Epithelial cell of proximal tubule (primary cell): Measurements from ENCODE around the gene CYTH1. TPM values are rescaled to one million over a fixed set of nuclear protein-coding genes. Genes with fewer than 3 reads are reported as not detected.

Experiments used
- DNase-seq: peaks from one replicate; pipeline ENCODE4 v3.0.0-alpha.2; 2011; ENCODE audit warnings: low read depth
- H3K4me3 ChIP-seq: 2 replicates; pipeline ENCODE4 v1.5.1; 2011; ENCODE audit warnings: low read depth, mild to moderate bottlenecking, low read length
- total RNA-seq: library from RNA; depleted of rRNA; stranded (reverse); fragments of >200 nt; gene quantifications from 2 replicates; pipeline ENCODE4 v1.2.3, GENCODE V29; 2015
- TF ChIP-seq, protein P1 (sequence below): conservative IDR thresholded peaks from 2 replicates; pipeline ENCODE4 v1.5.1; 2012; ENCODE audit warnings: low read depth, mild to moderate bottlenecking, low read length

Gene CYTH1
- total RNA-seq, 1 donor from 2014 or later: 16.8 TPM

DNA sequence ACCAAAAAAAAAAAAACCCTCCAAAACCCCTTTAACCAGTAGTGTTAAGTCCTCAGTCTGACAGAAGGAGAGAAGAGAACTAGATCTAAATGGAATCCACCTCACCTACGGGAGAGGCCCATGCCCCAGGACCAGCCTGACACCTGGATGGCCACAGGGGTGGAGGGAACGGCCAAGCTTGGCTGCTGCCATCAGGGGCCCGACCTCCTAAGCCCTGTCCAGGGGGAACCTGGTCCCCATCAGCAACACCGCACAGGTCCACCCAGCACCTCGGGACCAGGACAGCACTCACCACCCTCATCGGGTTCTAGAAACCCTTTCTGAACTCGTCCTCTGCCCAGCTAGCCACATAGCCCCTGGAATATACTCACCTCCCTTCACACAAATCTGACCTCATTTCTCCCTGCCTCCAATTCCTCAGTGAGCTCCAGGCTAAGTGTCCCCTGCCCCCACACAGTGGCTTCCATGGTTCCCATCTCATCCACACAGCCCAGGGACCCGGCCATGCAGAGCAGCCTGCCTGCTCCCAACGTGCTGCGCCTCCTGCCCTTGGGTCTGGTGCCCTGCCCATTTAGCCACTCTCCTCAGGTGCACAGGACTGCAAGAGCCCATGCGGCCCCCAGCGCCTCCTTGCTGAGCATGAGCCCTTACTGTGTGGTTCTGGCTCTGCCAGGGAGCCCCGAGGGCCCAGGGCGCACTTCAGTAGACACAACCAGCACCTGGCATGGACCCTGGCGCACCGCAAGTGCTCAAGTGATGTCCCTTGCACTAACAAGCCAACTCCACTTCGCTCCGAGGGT lies 18.3 kb upstream of the CYTH1 start:
- TF ChIP-seq, protein P1, sequence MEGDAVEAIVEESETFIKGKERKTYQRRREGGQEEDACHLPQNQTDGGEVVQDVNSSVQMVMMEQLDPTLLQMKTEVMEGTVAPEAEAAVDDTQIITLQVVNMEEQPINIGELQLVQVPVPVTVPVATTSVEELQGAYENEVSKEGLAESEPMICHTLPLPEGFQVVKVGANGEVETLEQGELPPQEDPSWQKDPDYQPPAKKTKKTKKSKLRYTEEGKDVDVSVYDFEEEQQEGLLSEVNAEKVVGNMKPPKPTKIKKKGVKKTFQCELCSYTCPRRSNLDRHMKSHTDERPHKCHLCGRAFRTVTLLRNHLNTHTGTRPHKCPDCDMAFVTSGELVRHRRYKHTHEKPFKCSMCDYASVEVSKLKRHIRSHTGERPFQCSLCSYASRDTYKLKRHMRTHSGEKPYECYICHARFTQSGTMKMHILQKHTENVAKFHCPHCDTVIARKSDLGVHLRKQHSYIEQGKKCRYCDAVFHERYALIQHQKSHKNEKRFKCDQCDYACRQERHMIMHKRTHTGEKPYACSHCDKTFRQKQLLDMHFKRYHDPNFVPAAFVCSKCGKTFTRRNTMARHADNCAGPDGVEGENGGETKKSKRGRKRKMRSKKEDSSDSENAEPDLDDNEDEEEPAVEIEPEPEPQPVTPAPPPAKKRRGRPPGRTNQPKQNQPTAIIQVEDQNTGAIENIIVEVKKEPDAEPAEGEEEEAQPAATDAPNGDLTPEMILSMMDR: no peak
- no peak for DNase-seq
- H3K4me3 ChIP-seq: no peak overlapping the region

DNA sequence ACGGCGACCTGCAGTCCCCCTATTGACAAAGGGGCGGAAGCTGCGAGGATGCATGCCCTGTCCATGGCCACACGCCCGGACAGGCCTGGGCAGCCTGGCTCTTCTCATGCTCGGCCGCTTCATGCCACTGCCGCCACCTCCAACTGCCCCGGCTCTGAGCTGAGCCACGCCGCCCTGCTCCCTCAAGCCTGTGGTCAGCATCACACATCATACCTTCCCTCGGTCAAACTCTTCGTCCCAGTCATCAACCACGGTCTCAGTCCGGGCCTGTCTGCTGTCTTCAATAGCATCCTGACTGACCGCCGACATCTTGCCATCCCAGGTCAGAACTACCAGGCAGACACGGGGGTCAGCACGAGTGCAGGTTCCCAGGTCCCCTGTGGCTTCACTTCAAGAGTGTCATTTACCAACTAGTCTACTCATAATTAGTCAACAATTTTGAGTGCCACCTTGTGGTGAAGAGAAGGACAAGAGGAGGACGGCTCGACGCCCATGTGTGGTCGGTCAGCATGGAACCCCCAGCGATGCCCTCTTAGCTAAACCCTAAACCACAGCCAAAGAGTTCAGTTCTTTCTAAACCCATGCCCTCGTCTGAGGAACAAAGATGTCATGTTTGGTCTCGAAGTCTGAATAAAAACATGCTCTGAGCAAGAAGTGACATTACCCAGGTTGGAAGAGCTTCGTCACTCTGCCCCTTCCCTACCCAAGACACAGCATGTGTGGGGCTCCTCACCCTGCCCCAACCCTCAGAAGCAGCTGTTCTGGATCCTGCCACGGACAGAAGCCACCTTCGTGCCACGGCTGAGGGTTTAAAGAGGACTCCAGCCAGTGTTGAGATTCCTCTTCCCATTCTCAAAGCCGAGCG lies 16.9 kb upstream of the CYTH1 start:
- DNase-seq: no peak
- TF ChIP-seq, protein P1: peak; percentile 50

DNA sequence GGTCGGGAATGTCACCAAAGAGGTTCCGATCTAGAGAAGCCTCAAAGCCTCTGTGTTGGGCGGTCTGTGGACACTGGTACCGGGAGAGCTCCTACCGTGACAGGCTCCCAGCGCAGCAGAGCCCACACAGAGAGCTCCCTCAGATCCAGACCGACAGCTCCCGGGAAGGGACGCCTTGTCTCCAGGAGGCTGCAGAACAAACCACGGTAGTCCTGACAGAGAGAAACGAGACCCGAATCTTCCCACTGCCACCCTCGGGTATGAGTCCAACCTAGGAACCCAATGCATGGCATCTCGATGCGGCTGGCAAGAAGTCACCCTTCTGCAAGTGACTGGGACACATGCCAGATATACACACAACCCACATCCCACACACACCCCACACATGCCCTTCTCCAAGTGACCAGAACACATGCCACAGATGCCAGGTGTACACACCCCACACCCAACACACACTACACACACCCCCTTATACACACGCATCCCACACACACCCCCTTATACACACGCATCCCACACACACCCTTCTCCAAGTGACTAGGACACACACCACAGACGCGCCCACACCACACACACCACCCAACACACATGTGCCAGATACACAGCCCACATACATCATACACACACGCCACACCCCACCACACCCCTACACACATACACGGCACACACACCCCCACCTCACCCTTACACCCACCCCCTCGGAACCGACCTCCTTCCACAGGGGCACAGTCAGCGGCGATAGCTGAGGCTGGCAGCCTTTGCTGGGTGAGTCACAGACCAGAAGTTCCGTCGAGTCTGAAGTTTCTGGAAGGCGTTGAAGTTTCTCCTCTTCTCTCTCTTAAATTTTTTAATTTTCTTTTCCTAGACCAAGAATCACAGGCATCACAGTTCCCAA lies 15.9 kb upstream of the CYTH1 start:
- TF ChIP-seq, protein P1: no peak
- no peak for DNase-seq
- no peak overlapping the region for H3K4me3 ChIP-seq

More for the DNA sequence above, 16.9 kb upstream of the CYTH1 start:
- H3K4me3 ChIP-seq: no peak overlapping the region

DNA sequence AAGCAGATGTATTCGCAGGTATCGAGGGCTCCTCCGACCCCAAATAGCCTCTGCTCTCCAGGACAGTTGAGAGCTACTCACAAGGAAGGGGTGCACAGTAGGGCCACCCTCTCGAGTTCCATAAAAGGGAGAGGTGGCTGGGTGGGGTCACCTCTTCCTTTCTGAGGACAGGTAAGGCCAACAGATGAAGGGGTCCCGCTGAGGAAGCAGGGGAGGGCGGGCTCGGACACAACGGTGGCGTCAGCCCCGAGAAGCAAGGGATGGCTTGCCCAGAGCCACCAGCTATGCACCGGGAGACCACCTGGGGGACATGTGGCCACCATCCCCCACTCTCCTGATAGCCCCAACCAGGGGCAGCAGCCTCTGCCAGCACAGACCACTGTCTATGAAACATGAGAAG lies 15.1 kb upstream of the CYTH1 start:
- DNase-seq: no peak
- no peak overlapping the region for H3K4me3 ChIP-seq
- TF ChIP-seq, protein P1: no peak

DNA sequence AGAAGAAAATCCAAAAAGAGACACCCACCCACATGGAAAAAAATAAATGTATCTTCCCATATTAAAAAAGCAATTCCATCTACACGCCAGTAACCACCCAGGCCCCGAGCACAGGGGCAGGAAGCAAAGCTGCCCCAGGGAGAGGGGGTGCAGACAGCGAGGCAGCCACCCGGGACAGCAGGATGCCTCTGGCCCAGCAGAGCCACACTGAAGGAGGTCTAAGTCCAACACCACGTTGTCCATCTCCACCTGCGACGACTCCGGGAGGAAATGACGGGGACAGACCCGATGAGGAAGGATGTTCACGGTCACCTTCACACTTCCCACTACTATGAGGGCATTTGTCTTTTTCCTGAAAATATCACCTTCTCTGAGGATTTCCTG lies 14.4 kb upstream of the CYTH1 start:
- TF ChIP-seq, protein P1: no peak
- H3K4me3 ChIP-seq: no peak overlapping the region
- DNase-seq: no peak

DNA sequence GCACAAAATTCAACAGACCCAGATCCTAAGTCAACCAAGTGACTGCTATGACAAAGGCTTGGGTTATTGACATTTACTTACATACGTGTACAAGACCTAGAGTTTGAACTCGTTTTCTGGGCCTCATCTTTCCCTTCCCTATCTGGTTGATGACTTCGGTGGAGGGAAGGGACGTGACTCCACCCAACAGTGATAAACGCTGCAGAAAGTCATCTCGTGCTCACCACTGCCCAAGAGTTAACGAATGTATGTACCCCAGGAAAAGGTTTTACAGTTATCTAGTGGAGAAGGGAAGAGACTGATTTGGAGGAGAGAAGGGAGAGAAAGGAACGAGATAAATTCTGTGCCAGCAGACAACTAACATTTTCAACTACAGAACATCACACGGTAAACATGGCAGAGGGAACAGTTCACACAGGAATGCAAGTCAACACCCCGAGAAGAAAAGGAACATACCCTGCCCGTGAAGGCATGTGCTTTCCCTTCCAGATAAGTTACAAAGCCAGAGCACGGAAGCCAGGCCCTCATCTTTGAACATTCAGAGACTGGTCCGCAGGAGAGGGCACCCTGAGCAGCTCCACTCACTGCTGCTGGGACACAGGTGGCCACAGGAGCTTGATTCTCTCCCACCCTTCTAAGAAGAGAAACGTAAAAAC lies 13.9 kb upstream of the CYTH1 start:
- H3K4me3 ChIP-seq: no peak overlapping the region
- TF ChIP-seq, protein P1: no peak
- DNase-seq: no peak
